NCI-H748 treated with DMSO at 0.1 percent for 48 hours (cell line): ENCODE data around the gene NME1.

Experiments
- DNase-seq: peaks from one replicate; lab custom pipeline; 2025; lab: John Stamatoyannopoulos, UW

NME1 gene

GRCh38 chr17:51191895-51192294 is 38.5 kb downstream of the NME1 start:
- DNase-seq = no peak

GRCh38 chr17:51197754-51198153 is 44.4 kb downstream of the NME1 start:
- DNase-seq = no peak

GRCh38 chr17:51200295-51200694 is 46.9 kb downstream of the NME1 start:
- no peak for DNase-seq

GRCh38 chr17:51200846-51201245 is 47.5 kb downstream of the NME1 start:
- DNase-seq = no peak

- DNase-seq = no peak
Observed at GRCh38 chr17:51203838-51204237, 50.5 kb downstream of the NME1 start.
